GM10266 (cell line): ENCODE data around the gene PRG2.

Experiments used
- DNase-seq: peaks from one replicate; pipeline ENCODE4 v3.0.0; 2012; ENCODE audit errors: extremely low spot score
- CTCF ChIP-seq: IDR thresholded peaks from 2 replicates; pipeline ENCODE4 v1.5.1; 2012; ENCODE audit warnings: mild to moderate bottlenecking, low read depth; ENCODE audit not compliant: control insufficient read depth, insufficient read depth; ENCODE audit errors: missing control alignments

PRG2 gene

GRCh38 chr11:57376095-57377090, 14.1 kb downstream of the PRG2 start:
- no peak for DNase-seq
- TF ChIP-seq CTCF: no peak

GRCh38 chr11:57375490-57375889, 15.0 kb downstream of the PRG2 start:
- no peak for TF ChIP-seq CTCF
- DNase-seq: no peak

GRCh38 chr11:57374966-57375365, 15.5 kb downstream of the PRG2 start:
- no peak for TF ChIP-seq CTCF
- DNase-seq: no peak

- TF ChIP-seq CTCF: no peak
- DNase-seq: no peak
These were observed 17.3 kb downstream of the PRG2 start for GRCh38 chr11:57373146-57373545.

- DNase-seq: no peak
- no peak for TF ChIP-seq CTCF
These were observed 19.5 kb downstream of the PRG2 start for GRCh38 chr11:57370941-57371340.

- DNase-seq: no peak
- no peak for TF ChIP-seq CTCF
These were observed 20.2 kb downstream of the PRG2 start for GRCh38 chr11:57370251-57370650.

GRCh38 chr11:57368845-57369232, 21.6 kb downstream of the PRG2 start:
- DNase-seq: no peak
- TF ChIP-seq CTCF: no peak
